ENCODE measurements around the gene BICC1. TPM values are rescaled to one million over a fixed set of nuclear protein-coding genes. Genes with fewer than 3 reads are reported as not detected.

BICC1 gene
- total and polyA plus RNA-seq, 12 donors = 4.5 to 25.9 (median 9.8) TPM

- H3K4me1 ChIP-seq (replicated peaks in 1 of 2) = peaks cover 39 to 63% of the 10 kb centered on the region in 2 donors
- H3K27ac ChIP-seq = peak overlapping the region in 1 of 5 donors; percentile 62
- H3K9me3 ChIP-seq (replicated peaks in 1 of 3) = peaks cover 0 to 3% (median 0%) of the 10 kb centered on the region in 3 donors
- intact Hi-C loops (cut with DNase I) = no loop called here
- TF ChIP-seq, protein P1, sequence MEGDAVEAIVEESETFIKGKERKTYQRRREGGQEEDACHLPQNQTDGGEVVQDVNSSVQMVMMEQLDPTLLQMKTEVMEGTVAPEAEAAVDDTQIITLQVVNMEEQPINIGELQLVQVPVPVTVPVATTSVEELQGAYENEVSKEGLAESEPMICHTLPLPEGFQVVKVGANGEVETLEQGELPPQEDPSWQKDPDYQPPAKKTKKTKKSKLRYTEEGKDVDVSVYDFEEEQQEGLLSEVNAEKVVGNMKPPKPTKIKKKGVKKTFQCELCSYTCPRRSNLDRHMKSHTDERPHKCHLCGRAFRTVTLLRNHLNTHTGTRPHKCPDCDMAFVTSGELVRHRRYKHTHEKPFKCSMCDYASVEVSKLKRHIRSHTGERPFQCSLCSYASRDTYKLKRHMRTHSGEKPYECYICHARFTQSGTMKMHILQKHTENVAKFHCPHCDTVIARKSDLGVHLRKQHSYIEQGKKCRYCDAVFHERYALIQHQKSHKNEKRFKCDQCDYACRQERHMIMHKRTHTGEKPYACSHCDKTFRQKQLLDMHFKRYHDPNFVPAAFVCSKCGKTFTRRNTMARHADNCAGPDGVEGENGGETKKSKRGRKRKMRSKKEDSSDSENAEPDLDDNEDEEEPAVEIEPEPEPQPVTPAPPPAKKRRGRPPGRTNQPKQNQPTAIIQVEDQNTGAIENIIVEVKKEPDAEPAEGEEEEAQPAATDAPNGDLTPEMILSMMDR (IDR thresholded peaks at IDR 0.05) = no peak
- no peak for TF ChIP-seq POLR2A (IDR thresholded peaks at IDR 0.05)
- H3K4me3 ChIP-seq = no peak overlapping the region
- no peak for DNase-seq
- H3K36me3 ChIP-seq (replicated peaks in 1 of 2) = no peaks in the 10 kb centered on the region
- no peaks in the 10 kb centered on the region for H3K27me3 ChIP-seq
- 90 to 100% (median 93%) methylated on average over 1 of the region's 1 CpG for WGBS, 4 donors
These were observed 307.7 kb downstream of the BICC1 start for GRCh38 chr10:58820386-58820785.

DNA sequence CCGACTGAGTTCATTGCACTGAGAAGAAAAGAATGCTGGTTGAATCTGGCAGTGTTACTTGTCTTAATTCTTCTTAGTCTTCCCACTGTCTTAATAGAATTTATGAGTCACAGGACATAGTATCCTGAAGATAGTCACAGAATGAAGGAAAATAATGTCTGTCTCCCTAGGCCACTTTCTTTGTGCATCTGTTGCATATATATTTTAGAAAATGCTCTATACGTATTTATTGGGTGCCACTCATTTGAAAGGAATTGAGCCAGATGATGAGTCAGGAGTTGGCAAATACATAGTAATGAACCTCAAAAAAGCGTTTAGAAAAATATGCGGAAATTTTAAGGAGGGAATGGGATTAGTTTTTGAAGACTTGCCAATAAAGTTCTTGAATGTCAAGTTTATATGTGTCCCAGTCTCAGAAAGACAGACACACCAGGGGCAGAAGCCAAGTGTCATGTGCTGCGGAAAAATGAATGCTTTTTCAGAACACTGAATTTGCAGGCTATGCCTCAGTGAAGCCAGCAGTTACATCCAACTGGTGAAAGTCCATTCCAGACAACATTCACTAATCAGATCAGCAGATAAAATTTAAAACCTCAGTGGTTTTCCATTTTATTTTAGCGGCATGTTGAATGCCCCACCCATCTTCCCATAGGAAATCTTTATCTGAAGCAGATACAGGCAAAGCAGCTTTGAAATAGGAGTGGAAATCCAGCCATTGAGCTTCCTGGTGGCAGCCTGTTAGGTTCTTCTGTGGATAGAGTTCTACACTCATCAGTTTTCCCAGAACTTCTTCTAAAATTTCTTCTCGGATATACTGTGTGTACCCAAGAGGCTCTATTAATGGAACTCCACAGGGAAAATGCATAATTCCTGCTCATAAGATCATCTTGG is 308.4 kb downstream of the BICC1 start:
- H3K4me1 ChIP-seq (replicated peaks in 1 of 2) = peaks cover 38 to 59% of the 10 kb centered on the region in 2 donors
- H3K27ac ChIP-seq = peak overlapping the region in 2 of 5 donors; percentile 10 to 62
- H3K9me3 ChIP-seq (replicated peaks in 1 of 3) = peaks cover 0 to 3% (median 0%) of the 10 kb centered on the region in 3 donors
- intact Hi-C loops (cut with DNase I) = no loop called here
- no peak for TF ChIP-seq POLR2A (IDR thresholded peaks at IDR 0.05)
- TF ChIP-seq, protein P1 (IDR thresholded peaks at IDR 0.05) = no peak
- DNase-seq = no peak
- WGBS, 4 donors = 58 to 66% (median 61%) methylated on average over 7 of the region's 7 CpGs
- H3K4me3 ChIP-seq = no peak overlapping the region
- no peaks in the 10 kb centered on the region for H3K27me3 ChIP-seq
- no peaks in the 10 kb centered on the region for H3K36me3 ChIP-seq (replicated peaks in 1 of 2)

GRCh38 chr10:58821752-58822056 is 309.0 kb downstream of the BICC1 start:
- H3K4me1 ChIP-seq (replicated peaks in 1 of 2) = peaks cover 32 to 56% of the 10 kb centered on the region in 2 donors
- DNase-seq = no peak
- H3K27me3 ChIP-seq = no peaks in the 10 kb centered on the region
- intact Hi-C loops (cut with DNase I) = no loop called here
- WGBS, 4 donors = 40 to 59% (median 45%) methylated on average over 1 of the region's 1 CpG
- H3K36me3 ChIP-seq (replicated peaks in 1 of 2) = no peaks in the 10 kb centered on the region
- no peak for TF ChIP-seq POLR2A (IDR thresholded peaks at IDR 0.05)
- TF ChIP-seq, protein P1 (IDR thresholded peaks at IDR 0.05) = no peak
- peak overlapping the region in 1 of 5 donors; percentile 27 for H3K27ac ChIP-seq
- H3K4me3 ChIP-seq = no peak overlapping the region
- peaks cover 0 to 3% (median 0%) of the 10 kb centered on the region in 3 donors for H3K9me3 ChIP-seq (replicated peaks in 1 of 3)

GRCh38 chr10:58823983-58824382 is 311.3 kb downstream of the BICC1 start:
- Histone ChIP-seq H3K4me3 (no peak overlapping the region), H3K27ac (no peak overlapping the region), H3K36me3 (replicated peaks in 1 of 2) (no peaks in the 10 kb centered on the region), H3K4me1 (replicated peaks in 1 of 2) (peaks cover 12 to 33% of the 10 kb centered on the region in 2 donors), H3K9me3 (replicated peaks in 1 of 3) (peaks cover 0 to 3% (median 0%) of the 10 kb centered on the region in 3 donors), H3K27me3 (no peaks in the 10 kb centered on the region)
- no peak for DNase-seq
- TF ChIP-seq, protein P1 (IDR thresholded peaks at IDR 0.05) = no peak
- no peak for TF ChIP-seq POLR2A (IDR thresholded peaks at IDR 0.05)
- intact Hi-C loops (cut with DNase I) = no loop called here
- 81 to 91% (median 85%) methylated on average over 1 of the region's 1 CpG for WGBS, 4 donors
